ENCODE data around the gene UGT2A1.

Gene UGT2A1

DNA sequence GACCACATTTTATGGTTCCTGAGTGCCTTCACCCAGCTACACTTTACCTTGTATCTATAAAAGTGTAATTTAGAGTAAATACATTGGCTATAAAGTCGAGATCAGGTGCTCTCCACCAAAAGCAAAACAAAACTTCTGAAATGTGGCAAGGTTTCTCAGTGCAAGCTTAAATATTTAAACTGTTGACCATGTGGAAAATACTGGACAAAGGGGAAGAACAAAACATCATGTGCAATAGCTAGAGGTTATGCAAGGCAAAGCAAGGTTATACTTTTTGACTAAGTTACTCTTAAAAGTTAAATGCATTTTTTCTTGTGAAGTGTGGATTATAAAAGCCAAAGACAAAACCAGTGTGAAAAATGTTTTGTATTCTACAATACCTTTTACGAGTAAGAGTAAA is 69.5 kb downstream of the UGT2A1 start:
- Mint-ChIP-seq H3K4me1 (no peaks in the 10 kb centered on the region), H3K27ac (no peak overlapping the region), H3K27me3 (ENCODE audit: low read depth) (peaks cover 3% of the 10 kb centered on the region), H3K9me3 (no peaks in the 10 kb centered on the region), H3K36me3 (ENCODE audit: low read depth) (no peaks in the 10 kb centered on the region), H3K4me3 (no peak overlapping the region)
- TF ChIP-seq, protein P1, sequence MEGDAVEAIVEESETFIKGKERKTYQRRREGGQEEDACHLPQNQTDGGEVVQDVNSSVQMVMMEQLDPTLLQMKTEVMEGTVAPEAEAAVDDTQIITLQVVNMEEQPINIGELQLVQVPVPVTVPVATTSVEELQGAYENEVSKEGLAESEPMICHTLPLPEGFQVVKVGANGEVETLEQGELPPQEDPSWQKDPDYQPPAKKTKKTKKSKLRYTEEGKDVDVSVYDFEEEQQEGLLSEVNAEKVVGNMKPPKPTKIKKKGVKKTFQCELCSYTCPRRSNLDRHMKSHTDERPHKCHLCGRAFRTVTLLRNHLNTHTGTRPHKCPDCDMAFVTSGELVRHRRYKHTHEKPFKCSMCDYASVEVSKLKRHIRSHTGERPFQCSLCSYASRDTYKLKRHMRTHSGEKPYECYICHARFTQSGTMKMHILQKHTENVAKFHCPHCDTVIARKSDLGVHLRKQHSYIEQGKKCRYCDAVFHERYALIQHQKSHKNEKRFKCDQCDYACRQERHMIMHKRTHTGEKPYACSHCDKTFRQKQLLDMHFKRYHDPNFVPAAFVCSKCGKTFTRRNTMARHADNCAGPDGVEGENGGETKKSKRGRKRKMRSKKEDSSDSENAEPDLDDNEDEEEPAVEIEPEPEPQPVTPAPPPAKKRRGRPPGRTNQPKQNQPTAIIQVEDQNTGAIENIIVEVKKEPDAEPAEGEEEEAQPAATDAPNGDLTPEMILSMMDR (IDR thresholded peaks at IDR 0.05; ENCODE audit: unreplicated experiment in 3 of 3), result no peak

DNA sequence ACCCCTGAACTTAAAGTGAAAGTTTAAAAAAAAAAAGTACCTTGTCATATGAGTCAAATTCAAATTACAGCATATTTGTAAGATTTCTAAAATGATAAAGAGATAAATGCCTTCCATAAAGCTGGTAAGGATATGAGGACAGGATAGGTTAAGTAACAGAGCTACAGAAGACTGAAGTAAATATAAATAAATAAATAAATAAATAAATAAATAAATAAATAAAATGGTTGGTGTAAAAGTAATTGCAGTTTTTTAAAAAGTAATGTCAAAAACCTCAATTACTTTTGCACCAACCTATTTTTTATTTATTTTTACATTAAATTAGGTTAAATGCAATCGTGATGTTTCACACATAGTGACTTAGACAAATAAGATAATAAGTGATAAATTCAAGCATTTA is 75.8 kb downstream of the UGT2A1 start:
- TF ChIP-seq, protein P1 (IDR thresholded peaks at IDR 0.05; ENCODE audit: unreplicated experiment in 3 of 3), result no peak
- Mint-ChIP-seq H3K27ac (no peak overlapping the region), H3K4me3 (no peak overlapping the region), H3K36me3 (ENCODE audit: low read depth) (no peaks in the 10 kb centered on the region), H3K9me3 (no peaks in the 10 kb centered on the region), H3K4me1 (no peaks in the 10 kb centered on the region), H3K27me3 (ENCODE audit: low read depth) (no peaks in the 10 kb centered on the region)

DNA sequence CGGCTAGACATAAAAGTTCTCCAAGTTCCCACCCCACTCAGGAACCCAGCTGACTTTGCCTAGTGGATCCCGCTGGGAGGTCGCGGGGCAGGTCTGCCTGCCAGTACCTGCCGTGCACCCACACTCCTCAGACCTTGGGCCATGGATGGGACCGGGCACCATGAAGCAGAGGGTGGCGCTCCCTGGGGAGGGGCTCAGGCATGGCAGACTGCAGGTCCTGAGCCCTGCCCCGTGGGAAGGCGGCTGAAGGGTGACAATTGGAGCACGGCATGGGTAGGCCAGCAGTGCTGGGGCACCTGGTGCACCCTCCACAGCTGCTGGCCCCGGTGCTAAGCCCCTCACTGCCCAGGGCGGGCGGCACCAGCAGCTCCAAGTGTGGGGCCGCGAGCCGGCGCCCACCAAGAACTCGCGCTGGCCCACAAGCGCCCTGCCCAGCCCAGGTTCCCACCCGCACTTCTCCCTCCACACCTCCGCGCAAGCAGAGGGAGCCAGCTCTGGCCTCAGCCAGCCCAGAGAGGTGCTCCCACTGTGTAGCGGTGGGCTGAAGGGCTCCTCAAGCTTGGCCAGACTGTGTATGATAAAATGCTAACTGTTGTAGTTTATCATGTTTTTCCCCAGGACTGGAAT is 76.7 kb downstream of the UGT2A1 start:
- Mint-ChIP-seq H3K27me3 (ENCODE audit: low read depth) (no peaks in the 10 kb centered on the region), H3K9me3 (no peaks in the 10 kb centered on the region), H3K4me1 (no peaks in the 10 kb centered on the region), H3K4me3 (no peak overlapping the region), H3K27ac (no peak overlapping the region), H3K36me3 (ENCODE audit: low read depth) (no peaks in the 10 kb centered on the region)
- TF ChIP-seq, protein P1 (IDR thresholded peaks at IDR 0.05; ENCODE audit: unreplicated experiment in 3 of 3), result no peak

DNA sequence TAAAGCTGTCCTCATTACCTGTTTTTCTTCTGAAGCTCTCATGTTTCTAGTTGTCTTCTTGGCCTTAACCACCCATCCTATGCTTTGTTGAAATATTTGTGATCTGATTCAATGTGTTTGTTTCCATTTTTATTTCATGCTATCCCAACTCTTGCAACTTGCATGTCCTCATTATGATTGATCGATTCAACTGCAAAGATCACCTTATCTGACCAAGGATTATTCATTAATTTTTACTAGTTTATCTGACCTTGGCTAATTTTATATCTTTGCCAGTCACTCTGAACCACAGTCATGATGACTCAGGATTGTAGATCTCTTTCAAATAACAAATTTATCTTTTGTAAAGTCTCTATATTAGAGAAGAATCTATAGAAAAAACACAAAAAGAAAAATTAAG is 84.3 kb downstream of the UGT2A1 start:
- Mint-ChIP-seq H3K4me3 (no peak overlapping the region), H3K27me3 (ENCODE audit: low read depth) (no peaks in the 10 kb centered on the region), H3K9me3 (no peaks in the 10 kb centered on the region), H3K4me1 (no peaks in the 10 kb centered on the region), H3K27ac (no peak overlapping the region), H3K36me3 (ENCODE audit: low read depth) (no peaks in the 10 kb centered on the region)
- TF ChIP-seq, protein P1 (IDR thresholded peaks at IDR 0.05; ENCODE audit: unreplicated experiment in 3 of 3), result no peak

DNA sequence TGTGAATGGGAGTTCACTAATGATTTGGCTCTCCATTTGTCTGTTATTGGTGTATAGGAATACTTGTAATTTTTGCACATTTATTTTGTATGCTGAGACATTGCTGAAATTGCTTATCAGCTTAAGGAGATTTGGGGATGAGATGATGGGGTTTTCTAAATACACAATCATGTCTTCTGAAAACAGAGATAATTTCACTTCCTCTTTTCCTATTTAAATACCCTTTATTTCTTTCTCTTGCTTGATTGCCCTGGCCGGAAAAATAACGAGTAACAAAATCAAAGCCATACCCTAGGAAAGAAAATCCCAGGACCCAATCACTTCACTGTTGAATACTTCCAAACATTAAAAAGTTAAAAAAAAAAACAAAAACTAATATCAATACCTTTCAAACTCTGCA is 89.6 kb downstream of the UGT2A1 start:
- Mint-ChIP-seq H3K36me3 (ENCODE audit: low read depth) (no peaks in the 10 kb centered on the region), H3K27me3 (ENCODE audit: low read depth) (no peaks in the 10 kb centered on the region), H3K4me1 (no peaks in the 10 kb centered on the region), H3K27ac (no peak overlapping the region), H3K4me3 (no peak overlapping the region), H3K9me3 (no peaks in the 10 kb centered on the region)
- TF ChIP-seq, protein P1 (IDR thresholded peaks at IDR 0.05; ENCODE audit: unreplicated experiment in 3 of 3), result no peak

DNA sequence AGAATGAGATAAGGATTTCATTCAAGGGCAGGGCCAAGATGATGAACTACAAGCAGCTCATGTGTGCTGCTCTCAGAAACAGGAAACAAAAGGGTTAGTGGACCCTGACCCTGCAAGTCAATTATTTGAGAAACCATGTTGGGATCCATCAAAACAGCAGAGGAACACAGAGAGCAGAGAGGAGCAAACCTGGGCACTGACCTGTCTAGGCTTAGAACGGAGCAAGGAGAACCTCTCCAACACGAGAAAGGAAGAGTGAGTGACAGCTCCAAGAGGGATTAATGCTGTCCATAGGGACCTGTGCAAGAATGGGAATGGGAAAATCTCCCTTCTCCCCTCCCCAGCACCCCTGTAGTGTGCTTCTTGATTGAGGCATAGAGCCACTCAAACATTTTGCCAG is 103.4 kb downstream of the UGT2A1 start:
- H3K4me3 Mint-ChIP-seq, result no peak overlapping the region
- no peaks in the 10 kb centered on the region for H3K27me3 Mint-ChIP-seq (ENCODE audit: low read depth)
- H3K27ac Mint-ChIP-seq, result no peak overlapping the region
- peaks cover 5% of the 10 kb centered on the region for H3K9me3 Mint-ChIP-seq
- H3K4me1 Mint-ChIP-seq, result peaks cover 19% of the 10 kb centered on the region
- TF ChIP-seq, protein P1 (IDR thresholded peaks at IDR 0.05; ENCODE audit: unreplicated experiment in 3 of 3), result no peak
- H3K36me3 Mint-ChIP-seq (ENCODE audit: low read depth), result no peaks in the 10 kb centered on the region
